PC-9 (cell line): ENCODE data around the gene ZDHHC8.

ENCODE experiments used
- EZH2 ChIP-seq: fragments of 200-600 bp; sonication (generic); IDR thresholded peaks from 2 replicates; pipeline ENCODE4 v1.8.0; 2017; ENCODE audit warnings: antibody characterized with exemption, low read depth
- TF ChIP-seq, protein P1 (sequence below): fragments of 200-600 bp; sonication (generic); conservative IDR thresholded peaks from 2 replicates; pipeline ENCODE4 v1.6.1; 2017; ENCODE audit warnings: mixed run types, antibody characterized with exemption, mild to moderate bottlenecking, moderate library complexity

DNA sequence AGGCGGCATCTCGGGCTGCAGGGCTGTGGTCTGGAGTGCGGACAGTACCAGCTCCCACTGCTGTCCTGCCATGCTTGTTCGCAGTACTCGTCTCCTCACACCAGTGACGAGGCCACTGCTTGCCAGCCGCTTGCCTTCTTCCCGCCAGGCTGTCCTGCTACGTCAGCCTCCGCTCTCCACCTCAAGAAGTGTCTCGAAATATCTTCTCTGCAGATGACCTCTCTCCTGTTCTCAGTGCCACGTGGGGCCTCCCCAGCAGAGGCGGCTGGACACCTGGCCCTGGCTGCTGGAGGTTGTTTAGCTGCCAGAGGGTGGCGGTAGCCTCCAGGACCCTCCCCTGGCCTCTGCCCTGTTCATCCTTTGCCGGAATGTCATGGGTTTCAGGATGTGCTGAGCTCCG, 22.3 kb downstream of the ZDHHC8 start:
- TF ChIP-seq, protein P1, sequence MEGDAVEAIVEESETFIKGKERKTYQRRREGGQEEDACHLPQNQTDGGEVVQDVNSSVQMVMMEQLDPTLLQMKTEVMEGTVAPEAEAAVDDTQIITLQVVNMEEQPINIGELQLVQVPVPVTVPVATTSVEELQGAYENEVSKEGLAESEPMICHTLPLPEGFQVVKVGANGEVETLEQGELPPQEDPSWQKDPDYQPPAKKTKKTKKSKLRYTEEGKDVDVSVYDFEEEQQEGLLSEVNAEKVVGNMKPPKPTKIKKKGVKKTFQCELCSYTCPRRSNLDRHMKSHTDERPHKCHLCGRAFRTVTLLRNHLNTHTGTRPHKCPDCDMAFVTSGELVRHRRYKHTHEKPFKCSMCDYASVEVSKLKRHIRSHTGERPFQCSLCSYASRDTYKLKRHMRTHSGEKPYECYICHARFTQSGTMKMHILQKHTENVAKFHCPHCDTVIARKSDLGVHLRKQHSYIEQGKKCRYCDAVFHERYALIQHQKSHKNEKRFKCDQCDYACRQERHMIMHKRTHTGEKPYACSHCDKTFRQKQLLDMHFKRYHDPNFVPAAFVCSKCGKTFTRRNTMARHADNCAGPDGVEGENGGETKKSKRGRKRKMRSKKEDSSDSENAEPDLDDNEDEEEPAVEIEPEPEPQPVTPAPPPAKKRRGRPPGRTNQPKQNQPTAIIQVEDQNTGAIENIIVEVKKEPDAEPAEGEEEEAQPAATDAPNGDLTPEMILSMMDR: no peak
- TF ChIP-seq EZH2: no peak
